ENCODE data around the gene CAPN14. TPM values are rescaled to one million over a fixed set of nuclear protein-coding genes. Genes with fewer than 3 reads are reported as not detected.

CAPN14 gene
- polyA plus RNA-seq, 2 donors = 72.7 to 141 TPM

DNA sequence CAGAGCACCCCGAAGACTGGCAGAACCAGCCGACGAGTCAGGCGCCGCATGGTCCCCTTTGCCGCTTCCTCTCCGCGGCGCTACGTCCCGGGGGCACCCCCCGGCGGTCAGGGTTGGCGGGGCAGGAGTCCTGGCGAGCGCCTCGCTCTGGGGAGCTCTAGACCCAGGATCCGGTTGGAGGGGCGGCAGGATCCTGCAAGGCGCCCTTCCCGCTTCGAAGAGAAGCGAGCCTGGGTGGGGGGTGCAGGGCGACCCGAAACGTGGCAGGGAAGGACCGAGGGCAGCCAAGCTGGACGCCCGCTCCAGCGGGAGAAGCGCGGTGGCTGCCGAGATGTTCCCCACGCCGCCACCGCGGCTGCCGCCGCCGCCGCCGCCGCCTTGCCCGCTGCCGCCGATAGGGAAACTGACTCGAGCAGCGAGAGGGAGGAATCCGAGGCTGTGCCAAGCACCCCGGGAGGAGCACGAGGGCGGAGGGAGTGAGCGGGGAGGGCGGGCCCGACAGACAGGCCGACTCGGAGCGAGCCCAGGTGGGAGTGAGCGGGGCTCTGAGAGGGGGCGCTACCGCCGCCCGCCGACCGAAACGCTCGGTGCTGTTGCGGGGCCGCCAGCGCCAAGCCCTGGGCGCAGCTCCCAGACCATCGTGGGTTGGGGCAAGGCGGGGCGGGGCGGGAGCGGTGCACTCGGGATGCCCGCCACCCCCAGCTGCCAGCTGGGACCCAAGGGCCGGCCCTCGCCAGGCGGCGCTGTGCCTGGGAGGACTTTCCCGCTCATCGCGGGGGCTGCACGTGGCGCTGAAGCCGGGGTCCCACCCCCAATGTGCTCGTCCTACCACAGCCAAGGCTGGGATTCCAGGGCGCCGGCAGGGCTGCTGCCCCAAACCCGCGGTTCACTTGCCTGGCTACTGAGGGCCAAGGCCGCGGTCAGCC is 79.0 kb downstream of the CAPN14 start, which contains the start of gene GALNT14:
GALNT14 (minus strand) TSS at position 404 of the 926 bp plus-strand sequence; CDS start at position 50, 354 bp downstream.
- no peaks in the 10 kb centered on the region for H3K36me3 ChIP-seq (ENCODE audit: control insufficient read depth in 2 of 2, insufficient read depth in 2 of 2, low read length in 1 of 2)
- 1 to 3% methylated on average over 79 to 95 of the region's 95 CpGs for WGBS, 2 donors
- peak within 1 kb of the TSS; percentile 65 to 71 for H3K4me3 ChIP-seq (ENCODE audit: low read depth in 1 of 2, low read length in 2 of 2)
- H3K9me3 ChIP-seq (ENCODE audit: control insufficient read depth in 2 of 2, insufficient read depth in 1 of 2, low read depth in 1 of 2, low read length in 1 of 2) = no peaks in the 10 kb centered on the region
- no peaks in the 10 kb centered on the region for H3K27me3 ChIP-seq (ENCODE audit: control insufficient read depth in 1 of 2, insufficient read depth in 2 of 2, low read length in 2 of 2)
- peak within 1 kb of the TSS in 1 of 2 donors; percentile 21 for H3K27ac ChIP-seq (ENCODE audit: low read depth in 2 of 2, low read length in 1 of 2)
- peaks cover 0 to 2% of the 10 kb centered on the region in 2 donors for H3K4me1 ChIP-seq (ENCODE audit: control insufficient read depth in 2 of 2, insufficient read depth in 2 of 2, low read length in 1 of 2)

GRCh38 chr2:31137211-31138036 is 79.9 kb downstream of the CAPN14 start:
- peaks cover 0 to 2% of the 10 kb centered on the region in 2 donors for H3K4me1 ChIP-seq (ENCODE audit: control insufficient read depth in 2 of 2, insufficient read depth in 2 of 2, low read length in 1 of 2)
- H3K27me3 ChIP-seq (ENCODE audit: control insufficient read depth in 1 of 2, insufficient read depth in 2 of 2, low read length in 2 of 2) = no peaks in the 10 kb centered on the region
- H3K27ac ChIP-seq (ENCODE audit: low read depth in 2 of 2, low read length in 1 of 2) = no peak overlapping the region
- peak overlapping the region; percentile 65 to 71 for H3K4me3 ChIP-seq (ENCODE audit: low read depth in 1 of 2, low read length in 2 of 2)
- WGBS, 2 donors = 1 to 2% methylated on average over 52 to 72 of the region's 72 CpGs
- H3K36me3 ChIP-seq (ENCODE audit: control insufficient read depth in 2 of 2, insufficient read depth in 2 of 2, low read length in 1 of 2) = no peaks in the 10 kb centered on the region
- no peaks in the 10 kb centered on the region for H3K9me3 ChIP-seq (ENCODE audit: control insufficient read depth in 2 of 2, insufficient read depth in 1 of 2, low read depth in 1 of 2, low read length in 1 of 2)

GRCh38 chr2:31136732-31137131 is 80.6 kb downstream of the CAPN14 start:
- H3K4me3 ChIP-seq (ENCODE audit: low read depth in 1 of 2, low read length in 2 of 2) = peak overlapping the region; percentile 65 to 71
- H3K4me1 ChIP-seq (ENCODE audit: control insufficient read depth in 2 of 2, insufficient read depth in 2 of 2, low read length in 1 of 2) = peaks cover 0 to 2% of the 10 kb centered on the region in 2 donors
- H3K27ac ChIP-seq (ENCODE audit: low read depth in 2 of 2, low read length in 1 of 2) = no peak overlapping the region
- H3K36me3 ChIP-seq (ENCODE audit: control insufficient read depth in 2 of 2, insufficient read depth in 2 of 2, low read length in 1 of 2) = no peaks in the 10 kb centered on the region
- H3K9me3 ChIP-seq (ENCODE audit: control insufficient read depth in 2 of 2, insufficient read depth in 1 of 2, low read depth in 1 of 2, low read length in 1 of 2) = no peaks in the 10 kb centered on the region
- H3K27me3 ChIP-seq (ENCODE audit: control insufficient read depth in 1 of 2, insufficient read depth in 2 of 2, low read length in 2 of 2) = no peaks in the 10 kb centered on the region
- WGBS, 2 donors = 34 to 36% methylated on average over 10 of the region's 10 CpGs

GRCh38 chr2:31136000-31136399 is 81.3 kb downstream of the CAPN14 start:
- Histone ChIP-seq H3K27me3 (ENCODE audit: control insufficient read depth in 1 of 2, insufficient read depth in 2 of 2, low read length in 2 of 2) (no peaks in the 10 kb centered on the region), H3K4me1 (ENCODE audit: control insufficient read depth in 2 of 2, insufficient read depth in 2 of 2, low read length in 1 of 2) (peaks cover 0 to 2% of the 10 kb centered on the region in 2 donors), H3K9me3 (ENCODE audit: control insufficient read depth in 2 of 2, insufficient read depth in 1 of 2, low read depth in 1 of 2, low read length in 1 of 2) (no peaks in the 10 kb centered on the region), H3K27ac (ENCODE audit: low read depth in 2 of 2, low read length in 1 of 2) (no peak overlapping the region), H3K4me3 (ENCODE audit: low read depth in 1 of 2, low read length in 2 of 2) (peak overlapping the region in 1 of 2 donors; percentile 65), H3K36me3 (ENCODE audit: control insufficient read depth in 2 of 2, insufficient read depth in 2 of 2, low read length in 1 of 2) (no peaks in the 10 kb centered on the region)
- WGBS, 2 donors = 51 to 59% methylated on average over 3 of the region's 3 CpGs

GRCh38 chr2:31134480-31134879 is 82.8 kb downstream of the CAPN14 start:
- Histone ChIP-seq H3K4me3 (ENCODE audit: low read depth in 1 of 2, low read length in 2 of 2) (no peak overlapping the region), H3K27ac (ENCODE audit: low read depth in 2 of 2, low read length in 1 of 2) (no peak overlapping the region), H3K27me3 (ENCODE audit: control insufficient read depth in 1 of 2, insufficient read depth in 2 of 2, low read length in 2 of 2) (no peaks in the 10 kb centered on the region), H3K4me1 (ENCODE audit: control insufficient read depth in 2 of 2, insufficient read depth in 2 of 2, low read length in 1 of 2) (peaks cover 0 to 2% of the 10 kb centered on the region in 2 donors), H3K36me3 (ENCODE audit: control insufficient read depth in 2 of 2, insufficient read depth in 2 of 2, low read length in 1 of 2) (no peaks in the 10 kb centered on the region), H3K9me3 (ENCODE audit: control insufficient read depth in 2 of 2, insufficient read depth in 1 of 2, low read depth in 1 of 2, low read length in 1 of 2) (no peaks in the 10 kb centered on the region)
- 73 to 89% methylated on average over 5 of the region's 5 CpGs for WGBS, 2 donors

- 85 to 86% methylated on average over 5 of the region's 5 CpGs for WGBS, 2 donors
Observed at GRCh38 chr2:31132786-31133185, 84.5 kb downstream of the CAPN14 start.

DNA sequence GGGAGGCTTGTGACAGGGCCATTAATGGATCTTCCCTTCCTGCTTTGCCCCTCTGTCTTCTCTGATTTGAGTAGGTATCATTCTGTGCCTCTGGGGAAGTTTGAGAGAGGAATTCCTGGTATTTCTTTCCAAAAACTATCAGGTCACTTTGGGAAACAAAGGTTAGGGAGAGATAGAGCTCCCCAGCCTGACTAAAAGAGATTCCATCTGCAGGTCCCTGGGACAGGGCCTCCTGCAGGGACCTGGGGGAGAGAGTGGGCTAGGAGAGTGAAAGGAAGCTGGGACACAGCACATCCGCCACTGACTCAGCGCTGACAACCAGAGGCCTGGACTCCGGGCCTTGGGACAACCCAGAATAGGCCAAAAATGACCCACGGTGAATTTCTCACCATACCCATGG is 85.4 kb downstream of the CAPN14 start:
- H3K9me3 ChIP-seq (ENCODE audit: control insufficient read depth in 2 of 2, insufficient read depth in 1 of 2, low read depth in 1 of 2, low read length in 1 of 2) = no peaks in the 10 kb centered on the region
- no peak overlapping the region for H3K4me3 ChIP-seq (ENCODE audit: low read depth in 1 of 2, low read length in 2 of 2)
- H3K27ac ChIP-seq (ENCODE audit: low read depth in 2 of 2, low read length in 1 of 2) = no peak overlapping the region
- H3K4me1 ChIP-seq (ENCODE audit: control insufficient read depth in 2 of 2, insufficient read depth in 2 of 2, low read length in 1 of 2) = peaks cover 0 to 2% of the 10 kb centered on the region in 2 donors
- no peaks in the 10 kb centered on the region for H3K36me3 ChIP-seq (ENCODE audit: control insufficient read depth in 2 of 2, insufficient read depth in 2 of 2, low read length in 1 of 2)
- H3K27me3 ChIP-seq (ENCODE audit: control insufficient read depth in 1 of 2, insufficient read depth in 2 of 2, low read length in 2 of 2) = no peaks in the 10 kb centered on the region
- WGBS, 2 donors = 60 to 65% methylated on average over 4 of the region's 4 CpGs

More at GRCh38 chr2:31132786-31133185, 84.5 kb downstream of the CAPN14 start:
- Histone ChIP-seq H3K4me1 (ENCODE audit: control insufficient read depth in 2 of 2, insufficient read depth in 2 of 2, low read length in 1 of 2) (peaks cover 0 to 2% of the 10 kb centered on the region in 2 donors), H3K36me3 (ENCODE audit: control insufficient read depth in 2 of 2, insufficient read depth in 2 of 2, low read length in 1 of 2) (no peaks in the 10 kb centered on the region), H3K4me3 (ENCODE audit: low read depth in 1 of 2, low read length in 2 of 2) (no peak overlapping the region), H3K9me3 (ENCODE audit: control insufficient read depth in 2 of 2, insufficient read depth in 1 of 2, low read depth in 1 of 2, low read length in 1 of 2) (no peaks in the 10 kb centered on the region), H3K27ac (ENCODE audit: low read depth in 2 of 2, low read length in 1 of 2) (no peak overlapping the region), H3K27me3 (ENCODE audit: control insufficient read depth in 1 of 2, insufficient read depth in 2 of 2, low read length in 2 of 2) (no peaks in the 10 kb centered on the region)

DNA sequence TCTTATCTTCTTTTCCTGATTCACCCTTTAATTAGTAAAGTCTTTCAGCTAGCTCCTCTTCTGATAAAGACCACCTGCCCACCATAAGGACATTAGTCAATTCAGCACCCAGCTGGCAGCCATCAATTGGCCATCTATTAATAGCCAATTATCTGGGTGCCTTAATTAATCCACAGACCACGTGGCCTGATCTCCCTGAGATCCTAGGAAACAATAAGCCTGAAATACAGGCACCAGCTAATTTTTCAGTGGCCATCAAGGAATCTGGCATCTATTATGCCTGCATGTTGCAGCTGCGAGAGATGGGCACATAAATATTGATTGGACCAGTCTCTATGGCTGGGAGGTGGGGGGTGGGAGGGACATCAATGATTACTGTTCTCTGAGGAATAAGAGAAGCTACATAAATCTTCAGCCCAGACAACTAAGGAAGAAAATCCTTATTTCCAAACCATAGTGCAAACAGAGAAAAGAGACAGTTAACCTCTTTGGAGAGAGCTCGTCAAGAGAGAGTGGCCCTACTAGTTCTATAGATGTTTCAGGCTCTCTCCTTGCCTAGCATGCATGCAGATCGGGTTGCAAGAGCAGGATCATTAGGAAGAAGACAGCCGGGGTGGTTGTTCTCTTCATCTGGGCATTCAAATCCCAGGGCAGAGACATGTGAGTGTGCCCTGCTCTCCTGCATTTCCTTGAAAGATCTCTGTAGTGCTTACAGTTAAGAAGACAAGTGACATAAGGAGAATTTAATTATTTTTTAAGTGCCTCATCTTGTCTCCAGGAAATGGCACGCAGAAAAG is 87.7 kb downstream of the CAPN14 start:
- H3K4me1 ChIP-seq (ENCODE audit: control insufficient read depth in 2 of 2, insufficient read depth in 2 of 2, low read length in 1 of 2) = no peaks in the 10 kb centered on the region
- WGBS, 2 donors = 64 to 73% methylated on average over 6 of the region's 6 CpGs
- H3K4me3 ChIP-seq (ENCODE audit: low read depth in 1 of 2, low read length in 2 of 2) = no peak overlapping the region
- no peaks in the 10 kb centered on the region for H3K36me3 ChIP-seq (ENCODE audit: control insufficient read depth in 2 of 2, insufficient read depth in 2 of 2, low read length in 1 of 2)
- H3K27ac ChIP-seq (ENCODE audit: low read depth in 2 of 2, low read length in 1 of 2) = no peak overlapping the region
- H3K9me3 ChIP-seq (ENCODE audit: control insufficient read depth in 2 of 2, insufficient read depth in 1 of 2, low read depth in 1 of 2, low read length in 1 of 2) = no peaks in the 10 kb centered on the region
- no peaks in the 10 kb centered on the region for H3K27me3 ChIP-seq (ENCODE audit: control insufficient read depth in 1 of 2, insufficient read depth in 2 of 2, low read length in 2 of 2)

DNA sequence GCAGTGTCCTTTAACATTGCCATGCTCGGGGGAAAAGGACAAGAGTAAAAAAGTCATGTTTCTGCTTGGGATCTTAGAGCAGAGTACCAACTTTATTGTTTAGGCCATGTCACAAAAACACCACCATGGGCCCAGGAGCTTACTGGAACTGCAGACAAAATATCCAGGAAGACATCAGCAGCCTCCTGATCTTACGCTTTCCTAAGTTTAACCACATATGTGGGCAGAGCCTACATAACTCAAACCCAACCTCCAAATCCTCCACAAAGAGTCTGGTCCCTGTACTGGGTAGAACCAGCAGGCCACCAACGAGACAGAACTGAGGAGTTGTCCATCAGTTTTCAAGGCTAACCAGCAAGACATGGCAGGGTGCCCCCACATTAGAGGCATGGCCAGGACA is 89.4 kb downstream of the CAPN14 start:
- Histone ChIP-seq H3K4me1 (ENCODE audit: control insufficient read depth in 2 of 2, insufficient read depth in 2 of 2, low read length in 1 of 2) (no peaks in the 10 kb centered on the region), H3K9me3 (ENCODE audit: control insufficient read depth in 2 of 2, insufficient read depth in 1 of 2, low read depth in 1 of 2, low read length in 1 of 2) (no peaks in the 10 kb centered on the region), H3K27me3 (ENCODE audit: control insufficient read depth in 1 of 2, insufficient read depth in 2 of 2, low read length in 2 of 2) (no peaks in the 10 kb centered on the region), H3K4me3 (ENCODE audit: low read depth in 1 of 2, low read length in 2 of 2) (no peak overlapping the region), H3K36me3 (ENCODE audit: control insufficient read depth in 2 of 2, insufficient read depth in 2 of 2, low read length in 1 of 2) (no peaks in the 10 kb centered on the region), H3K27ac (ENCODE audit: low read depth in 2 of 2, low read length in 1 of 2) (no peak overlapping the region)
- WGBS, 2 donors = 83 to 85% methylated on average over 3 of the region's 3 CpGs

Data from esophagus (tissue), 2 donors.